ENCODE measurements around the gene SVOP. TPM values are rescaled to one million over a fixed set of nuclear protein-coding genes. Genes with fewer than 3 reads are reported as not detected.

Gene SVOP
- total RNA-seq, 1 experiment from 2014 or later: 0.47 TPM

- H3K4me1 ChIP-seq (ENCODE audit: control insufficient read depth in 1 of 2, insufficient read depth in 2 of 2, low read length in 2 of 2): no peaks in the 10 kb centered on the region
- H3K36me3 ChIP-seq (ENCODE audit: control insufficient read depth in 1 of 2, insufficient read depth in 2 of 2, low read length in 2 of 2): no peaks in the 10 kb centered on the region
- no TSS peak for BruUV-seq (replicated peaks)
- H3K27me3 ChIP-seq (ENCODE audit: insufficient read depth, low read length): no peaks in the 10 kb centered on the region
- no peak overlapping the region for H3K4me3 ChIP-seq (replicated peaks in 1 of 2; ENCODE audit: low read depth in 1 of 2, low read length in 2 of 2)
- H3K9ac ChIP-seq (ENCODE audit: low read length): no peak overlapping the region
- no peaks in the 10 kb centered on the region for H4K20me1 ChIP-seq (ENCODE audit: insufficient read depth)
- H3K9me3 ChIP-seq (ENCODE audit: control insufficient read depth in 1 of 2, insufficient read depth in 1 of 2, low read depth in 1 of 2, low read length in 2 of 2): no peaks in the 10 kb centered on the region; a peak in 1 of 4 replicates
- ChIA-PET CTCF (no interaction called here), POLR2A (no interaction called here), RAD21 (ENCODE audit: low non-redundant PET in 1 of 2, low total read pairs in 2 of 2, uncharacterized antibody in 2 of 2, unreplicated experiment in 2 of 2) (no interaction called here)
- H2AFZ ChIP-seq (ENCODE audit: low read depth, low read length, poor library complexity, severe bottlenecking): no peak overlapping the region
- TF ChIP-seq ZFX (IDR thresholded peaks at IDR 0.05): no peak
- no peak for TF ChIP-seq POLR2A (IDR thresholded peaks at IDR 0.05; ENCODE audit: borderline replicate concordance, extremely low read depth, insufficient read depth, insufficient read length)
- no peak for TF ChIP-seq YY1 (IDR thresholded peaks at IDR 0.05; ENCODE audit: extremely low read depth, insufficient replicate concordance, low read depth, low read length)
- TF ChIP-seq ZBTB33 (IDR thresholded peaks at IDR 0.05; ENCODE audit: extremely low read depth, insufficient replicate concordance, low read length): no peak
- TF ChIP-seq SP1 (IDR thresholded peaks at IDR 0.05; ENCODE audit: low read depth): no peak
- no peak for TF ChIP-seq JUND (IDR thresholded peaks at IDR 0.05)
- TF ChIP-seq TCF7L2 (IDR thresholded peaks at IDR 0.05; ENCODE audit: borderline replicate concordance, extremely low read depth, insufficient read depth, insufficient read length): no peak
- TF ChIP-seq SIN3A (IDR thresholded peaks at IDR 0.05; ENCODE audit: low read depth): no peak
- TF ChIP-seq CEBPB (IDR thresholded peaks at IDR 0.05; ENCODE audit: low read depth): no peak
- no peak for TF ChIP-seq CTCF (IDR thresholded peaks at IDR 0.05 in 2 of 3, conservative IDR thresholded peaks at IDR 0.05 in 1 of 3; ENCODE audit: borderline replicate concordance in 1 of 3, insufficient read depth in 1 of 3, low read depth in 2 of 3, low read length in 2 of 3)
- no peak for TF ChIP-seq REST (IDR thresholded peaks at IDR 0.05; ENCODE audit: low read depth)
- no peak for TF ChIP-seq CBX3 (IDR thresholded peaks at IDR 0.05; ENCODE audit: low read depth)
- no peak for TF ChIP-seq EGR1 (IDR thresholded peaks at IDR 0.05; ENCODE audit: low read depth)
- TF ChIP-seq POLR2AphosphoS5 (IDR thresholded peaks at IDR 0.05; ENCODE audit: low read depth, low read length): no peak
- TF ChIP-seq EZH2 (IDR thresholded peaks at IDR 0.05): no peak
- no peak for TF ChIP-seq FOSL1 (IDR thresholded peaks at IDR 0.05; ENCODE audit: low read depth)
- TF ChIP-seq EZH2phosphoT487 (IDR thresholded peaks at IDR 0.05; ENCODE audit: borderline replicate concordance): no peak
- no peak for TF ChIP-seq ELF1 (IDR thresholded peaks at IDR 0.05; ENCODE audit: borderline replicate concordance, low read depth)
- TF ChIP-seq RAD21 (IDR thresholded peaks at IDR 0.05; ENCODE audit: low read depth): no peak
- no peak for TF ChIP-seq SRF (IDR thresholded peaks at IDR 0.05; ENCODE audit: low read depth)
- DNase-seq (ENCODE audit: low read depth, low spot score): no peak
- no peak overlapping the region for H3K4me2 ChIP-seq (ENCODE audit: low read length)
- H3K79me2 ChIP-seq (ENCODE audit: insufficient read depth, low read length): no peaks in the 10 kb centered on the region
- H3K9me2 ChIP-seq (ENCODE audit: insufficient read depth): 0 out of 2 replicates have a peak, but pooled peaks cover 6% of the 10 kb centered on the region
- H3K27ac ChIP-seq (ENCODE audit: low read depth, low read length): no peak overlapping the region
- ATAC-seq: no peak
- intact Hi-C loops (cut with micrococcal nuclease): no loop called here
Observed at GRCh38 chr12:108922918-108923317, 98.0 kb downstream of the SVOP start.

Measured in HCT116 (cell line).